Cardiac fibroblast (primary cell): ENCODE results near the gene CCDC185.

Source experiments
- DNase-seq, 2 donors: peaks; one replicate each; pipeline versions ENCODE4 v3.0.0 to v3.0.0-alpha.2; 2010; ENCODE audit warnings: low read depth in 2 of 2
- H3K4me3 ChIP-seq, 2 donors: replicated peaks in 1 of 2; 1 replicate in 1 of 2; 2 replicates in 1 of 2; pipeline ENCODE4 v1.5.1; 2011; ENCODE audit warnings: low read depth in 2 of 2, low read length in 2 of 2, mild to moderate bottlenecking in 2 of 2, moderate library complexity in 1 of 2
- CTCF ChIP-seq: IDR thresholded peaks from one replicate; pipeline ENCODE4 v1.5.1; 2011; ENCODE audit warnings: low read depth, mild to moderate bottlenecking, low read length, inconsistent platforms

Gene CCDC185

DNA sequence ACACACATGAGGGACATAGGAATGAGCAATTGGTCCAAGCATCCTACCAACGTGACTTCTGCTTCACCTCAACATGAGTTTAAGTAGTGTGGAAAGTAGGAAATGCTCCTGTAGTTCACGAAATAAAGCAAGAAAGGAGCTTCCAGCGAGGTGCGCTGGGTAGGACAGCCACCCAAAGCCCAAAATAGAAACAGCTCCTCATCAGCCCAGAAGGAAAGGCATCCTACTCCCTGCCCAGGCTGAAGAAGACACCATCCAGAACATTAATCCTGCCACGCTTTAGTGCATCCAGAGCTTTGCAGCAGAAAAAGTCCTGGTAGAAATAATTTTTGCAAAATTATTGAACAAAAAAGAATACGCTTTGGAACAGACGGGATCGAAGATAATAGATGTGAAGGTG lies 25.9 kb downstream of the CCDC185 start:
- no peak for TF ChIP-seq CTCF
- H3K4me3 ChIP-seq = no peak overlapping the region
- DNase-seq = no peak

DNA sequence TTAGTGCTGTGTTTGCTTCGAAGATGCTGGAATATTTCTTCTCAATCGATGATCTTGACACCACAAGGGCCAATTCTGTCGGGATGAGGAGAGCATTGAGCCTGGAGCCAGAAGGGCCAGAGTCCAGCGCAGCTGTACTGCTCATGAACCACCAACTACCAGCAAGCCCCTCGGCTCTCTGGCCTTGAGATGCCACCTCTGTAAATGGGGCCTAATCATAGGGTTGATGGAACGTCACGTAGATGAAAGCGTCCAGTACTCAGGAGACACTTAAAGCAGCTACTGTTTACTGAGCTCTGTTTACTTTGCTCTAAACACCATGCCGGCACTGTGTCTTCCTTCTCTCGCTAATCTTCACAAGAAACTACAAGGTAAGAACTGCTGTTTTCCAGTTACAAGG lies 26.3 kb downstream of the CCDC185 start:
- H3K4me3 ChIP-seq = no peak overlapping the region
- DNase-seq = no peak
- TF ChIP-seq CTCF = no peak

GRCh38 chr1:223421025-223421424 lies 27.8 kb downstream of the CCDC185 start:
- TF ChIP-seq CTCF = no peak
- no peak overlapping the region for H3K4me3 ChIP-seq
- DNase-seq = no peak

- H3K4me3 ChIP-seq = no peak overlapping the region
- no peak for TF ChIP-seq CTCF
- no peak for DNase-seq
These were observed 28.5 kb downstream of the CCDC185 start for GRCh38 chr1:223421676-223422075.

DNA sequence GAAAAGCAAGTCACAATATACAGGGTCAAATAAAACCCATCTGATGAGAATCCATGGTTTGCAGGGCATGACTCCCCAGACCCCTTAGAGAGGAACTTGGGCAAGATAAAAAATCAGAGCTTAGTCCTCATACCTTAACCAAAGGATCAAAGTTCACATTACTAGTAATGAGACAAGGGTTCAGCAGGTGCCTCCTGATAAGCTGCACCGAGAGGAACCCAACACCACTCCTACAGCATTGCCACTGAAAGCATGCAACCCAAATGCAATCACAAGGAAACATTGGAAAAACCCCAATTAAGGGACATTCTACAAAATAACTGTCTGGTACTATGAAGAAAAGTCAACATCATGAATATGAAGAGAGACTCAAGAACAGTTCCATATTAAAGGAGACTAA lies 29.7 kb downstream of the CCDC185 start:
- DNase-seq = no peak
- no peak overlapping the region for H3K4me3 ChIP-seq
- TF ChIP-seq CTCF = no peak

DNA sequence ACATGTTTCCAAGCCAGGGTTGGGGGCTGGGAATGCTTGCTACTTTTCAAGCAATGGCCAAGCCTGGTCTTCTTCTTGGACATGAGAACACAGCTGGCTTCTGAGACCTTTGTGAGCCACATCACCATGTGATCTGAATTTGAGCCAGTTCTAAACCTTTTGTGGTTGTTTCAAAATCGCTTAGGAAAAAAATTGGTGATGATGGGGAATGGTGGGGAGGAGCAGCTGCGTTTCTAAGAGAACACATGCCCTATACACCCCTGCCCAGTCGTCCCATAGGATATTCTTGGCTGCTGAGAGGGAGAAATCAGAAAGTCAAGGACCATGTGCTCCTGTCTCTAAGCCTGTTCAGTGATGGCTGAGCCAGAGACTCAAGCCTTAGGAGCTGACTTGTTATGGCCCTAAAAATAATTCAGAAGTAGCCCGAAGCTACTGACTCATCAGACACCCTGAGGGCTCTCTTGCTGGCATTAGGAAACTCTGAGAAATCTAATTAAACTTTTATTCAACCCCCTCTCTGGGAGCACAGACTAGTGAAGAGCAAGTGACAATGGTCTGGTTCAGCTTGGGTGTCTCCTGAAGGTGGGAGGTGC lies 30.5 kb downstream of the CCDC185 start:
- no peak for TF ChIP-seq CTCF
- DNase-seq = no peak
- no peak overlapping the region for H3K4me3 ChIP-seq

GRCh38 chr1:223425550-223425949 lies 32.3 kb downstream of the CCDC185 start:
- no peak for TF ChIP-seq CTCF
- no peak for DNase-seq
- H3K4me3 ChIP-seq = no peak overlapping the region
